ENCODE results near the gene ZZZ3.

The ZZZ3 gene

DNA sequence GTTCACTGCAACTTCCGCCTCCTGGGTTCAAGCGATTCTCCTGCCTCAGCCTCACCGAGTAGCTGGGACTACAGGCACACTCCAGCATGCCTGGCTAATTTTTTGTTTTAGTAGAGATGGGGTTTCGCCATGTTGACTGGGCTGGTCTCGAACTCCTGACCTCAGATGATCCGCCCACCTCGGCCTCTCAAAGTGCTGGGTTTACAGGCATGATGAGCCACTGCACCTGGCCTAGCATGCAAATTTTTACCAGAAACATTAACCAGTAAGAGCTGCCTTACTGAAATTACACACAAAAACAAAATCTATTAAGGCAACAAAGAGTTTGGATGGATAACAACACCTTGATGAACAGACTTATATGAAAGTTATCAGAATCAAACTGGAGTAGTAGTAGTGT, 12.1 kb downstream of the ZZZ3 start:
- FAIRE-seq (no peak), DNase-seq (ENCODE audit: insufficient read length, low spot score) (no peak)
- TF ChIP-seq, protein P1, sequence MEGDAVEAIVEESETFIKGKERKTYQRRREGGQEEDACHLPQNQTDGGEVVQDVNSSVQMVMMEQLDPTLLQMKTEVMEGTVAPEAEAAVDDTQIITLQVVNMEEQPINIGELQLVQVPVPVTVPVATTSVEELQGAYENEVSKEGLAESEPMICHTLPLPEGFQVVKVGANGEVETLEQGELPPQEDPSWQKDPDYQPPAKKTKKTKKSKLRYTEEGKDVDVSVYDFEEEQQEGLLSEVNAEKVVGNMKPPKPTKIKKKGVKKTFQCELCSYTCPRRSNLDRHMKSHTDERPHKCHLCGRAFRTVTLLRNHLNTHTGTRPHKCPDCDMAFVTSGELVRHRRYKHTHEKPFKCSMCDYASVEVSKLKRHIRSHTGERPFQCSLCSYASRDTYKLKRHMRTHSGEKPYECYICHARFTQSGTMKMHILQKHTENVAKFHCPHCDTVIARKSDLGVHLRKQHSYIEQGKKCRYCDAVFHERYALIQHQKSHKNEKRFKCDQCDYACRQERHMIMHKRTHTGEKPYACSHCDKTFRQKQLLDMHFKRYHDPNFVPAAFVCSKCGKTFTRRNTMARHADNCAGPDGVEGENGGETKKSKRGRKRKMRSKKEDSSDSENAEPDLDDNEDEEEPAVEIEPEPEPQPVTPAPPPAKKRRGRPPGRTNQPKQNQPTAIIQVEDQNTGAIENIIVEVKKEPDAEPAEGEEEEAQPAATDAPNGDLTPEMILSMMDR (IDR thresholded peaks at IDR 0.05; ENCODE audit: insufficient read depth, missing control alignments), result no peak

- FAIRE-seq (no peak), DNase-seq (ENCODE audit: insufficient read length, low spot score) (no peak)
Measured at GRCh38 chr1:77668924-77669449, 13.5 kb downstream of the ZZZ3 start.

GRCh38 chr1:77664939-77665516, 17.4 kb downstream of the ZZZ3 start:
- TF ChIP-seq, protein P1 (IDR thresholded peaks at IDR 0.05; ENCODE audit: insufficient read depth, missing control alignments), result no peak
- no peak for DNase-seq (ENCODE audit: insufficient read length, low spot score)

More at GRCh38 chr1:77668924-77669449, 13.5 kb downstream of the ZZZ3 start:
- TF ChIP-seq, protein P1 (IDR thresholded peaks at IDR 0.05; ENCODE audit: insufficient read depth, missing control alignments), result no peak

DNA sequence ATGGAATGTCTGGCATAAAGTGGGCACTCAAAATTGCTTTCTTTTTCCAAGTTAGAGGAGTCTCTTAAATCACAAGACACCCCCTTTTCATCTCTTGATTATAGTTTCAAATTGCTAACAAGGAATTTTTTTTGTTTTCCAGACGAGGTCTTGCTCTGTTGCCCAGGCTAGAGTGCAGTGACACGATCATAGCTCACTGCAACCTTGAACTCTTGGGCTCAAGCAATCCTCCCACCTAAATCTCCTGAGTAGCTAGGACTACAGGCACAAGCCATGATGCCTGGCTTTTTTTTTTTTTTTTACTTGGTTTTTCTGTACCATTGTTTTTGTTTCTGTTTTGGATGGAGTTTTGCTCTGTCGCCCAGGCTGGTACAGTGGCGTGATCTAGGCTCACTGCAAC, 20.8 kb downstream of the ZZZ3 start:
- TF ChIP-seq, protein P1 (IDR thresholded peaks at IDR 0.05; ENCODE audit: insufficient read depth, missing control alignments), result no peak
- FAIRE-seq (no peak), DNase-seq (ENCODE audit: insufficient read length, low spot score) (no peak)

More at GRCh38 chr1:77664939-77665516, 17.4 kb downstream of the ZZZ3 start:
- FAIRE-seq, result no peak

DNA sequence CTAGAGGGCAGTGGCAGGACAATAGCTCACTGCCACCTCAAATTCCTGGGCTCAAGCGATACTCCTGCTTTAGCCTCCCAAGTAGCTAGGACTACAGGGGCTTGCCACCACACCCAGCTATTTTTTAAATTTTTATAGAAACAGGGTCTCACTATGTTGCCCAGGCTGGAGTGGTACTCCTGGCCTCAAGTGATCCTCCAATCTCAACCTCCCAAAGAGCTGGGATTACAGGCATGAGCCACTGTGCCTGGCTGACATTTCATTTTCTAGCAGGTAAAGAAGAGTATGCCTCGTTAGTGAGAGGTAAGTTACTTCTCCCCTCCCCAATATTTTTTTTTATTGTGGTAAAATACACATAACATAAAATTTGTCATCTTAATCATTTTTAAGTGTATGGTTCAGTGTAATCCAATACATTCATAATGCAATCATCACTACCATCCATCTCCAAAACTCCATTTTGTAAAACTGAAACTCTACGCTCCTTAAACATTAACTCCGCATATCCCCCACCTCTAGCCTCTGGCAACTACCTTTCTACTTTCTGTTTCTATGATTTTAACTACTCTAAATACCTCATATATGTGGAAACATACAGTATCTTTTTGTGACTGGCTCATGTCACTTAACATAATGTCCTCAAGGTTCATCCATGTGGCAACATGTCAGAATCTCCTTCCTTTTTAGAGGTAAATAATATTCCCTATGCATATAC, 22.4 kb downstream of the ZZZ3 start:
- DNase-seq (ENCODE audit: insufficient read length, low spot score) (no peak), FAIRE-seq (no peak)
- TF ChIP-seq, protein P1 (IDR thresholded peaks at IDR 0.05; ENCODE audit: insufficient read depth, missing control alignments), result no peak

DNA sequence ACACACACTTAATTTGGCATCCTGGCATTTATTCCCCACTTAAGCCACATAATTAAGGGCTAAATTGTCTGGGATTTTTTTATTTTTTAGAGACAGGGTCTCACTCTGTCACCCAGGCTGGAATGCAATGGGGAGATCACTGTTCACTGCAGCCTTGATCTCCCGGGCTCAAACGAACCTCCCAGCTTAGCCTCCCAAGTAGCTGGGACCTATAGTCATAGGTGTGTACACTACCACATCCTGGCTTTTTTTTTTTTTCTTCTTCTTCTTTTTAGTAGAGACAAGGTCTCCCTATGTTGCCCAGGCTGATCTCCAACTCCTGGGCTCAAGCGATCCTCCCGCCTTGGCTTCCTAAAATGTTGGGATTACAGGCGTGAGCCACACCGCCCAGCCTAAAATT, 24.2 kb downstream of the ZZZ3 start:
- FAIRE-seq (no peak), DNase-seq (ENCODE audit: insufficient read length, low spot score) (no peak)
- TF ChIP-seq, protein P1 (IDR thresholded peaks at IDR 0.05; ENCODE audit: insufficient read depth, missing control alignments), result no peak
